H1 (cell line): ENCODE results near the gene SLC48A1. TPM values are rescaled to one million over a fixed set of nuclear protein-coding genes. Genes with fewer than 3 reads are reported as not detected.

Experiments used
- CTCF ChIA-PET: fragments of 300-600 bp; sonication (Branson Sonifier 250); formaldehyde crosslinking; loops from one replicate; lab custom pipeline; 2021; ENCODE audit not compliant: partially characterized antibody; lab: Charles Lee
- POLR2A ChIA-PET: fragments of 300-600 bp; sonication (Branson Sonifier 250); formaldehyde crosslinking; loops from one replicate; lab custom pipeline; 2021; ENCODE audit warnings: inconsistent platforms; ENCODE audit not compliant: partially characterized antibody; lab: Charles Lee
- DNase-seq, 2 experiments: peaks; one replicate each; pipeline versions ENCODE4 v3.0.0 to v3.0.0-alpha.2; 2010 to 2022; ENCODE audit warnings: low spot score in 2 of 2, low read depth in 1 of 2, mixed read lengths in 1 of 2
- FAIRE-seq: peaks from 2 replicates; lab custom pipeline; 2011; peaks lifted over from hg19 to GRCh38; lab: Jason Lieb, UNC
- H2AFZ ChIP-seq: 2 replicates; pipeline ENCODE4 v1.8.1; 2012; ENCODE audit warnings: low read length, inconsistent platforms
- H2AK5ac ChIP-seq: 2 replicates; pipeline ENCODE4 v1.6.1; 2013; ENCODE audit warnings: low read depth, low read length
- H2BK120ac ChIP-seq: replicated peaks from 2 replicates; pipeline ENCODE3; 2013; ENCODE audit warnings: low read depth, low read length, inconsistent platforms
- H2BK12ac ChIP-seq: 2 replicates; pipeline ENCODE4 v1.6.1; 2013; ENCODE audit warnings: low read depth, low read length
- H2BK15ac ChIP-seq: 2 replicates; pipeline ENCODE4 v1.6.1; 2013; ENCODE audit warnings: low read length
- H2BK20ac ChIP-seq: 2 replicates; pipeline ENCODE4 v1.6.1; 2013; ENCODE audit warnings: low read length
- H2BK5ac ChIP-seq: 2 replicates; pipeline ENCODE4 v1.6.1; 2013; ENCODE audit warnings: low read depth, low read length
- H3K14ac ChIP-seq: 2 replicates; pipeline ENCODE4 v1.6.1; 2013; ENCODE audit warnings: inconsistent platforms; ENCODE audit not compliant: insufficient read length
- H3K18ac ChIP-seq: 2 replicates; pipeline ENCODE4 v1.6.1; 2013; ENCODE audit warnings: low read length; ENCODE audit errors: extremely low read depth
- H3K23ac ChIP-seq: 2 replicates; pipeline ENCODE4 v1.6.1; 2013; ENCODE audit warnings: inconsistent platforms; ENCODE audit not compliant: insufficient read length
- H3K23me2 ChIP-seq: 2 replicates; pipeline ENCODE4 v1.6.1; 2013; ENCODE audit warnings: low read depth, low read length
- H3K27ac ChIP-seq: 2 replicates; pipeline ENCODE4 v1.6.1; 2011; ENCODE audit warnings: low read depth, low read length, inconsistent platforms
- H3K27me3 ChIP-seq, 4 experiments: replicated peaks in 1 of 4; 1 replicate in 1 of 4; 2 replicates in 3 of 4; pipeline versions ENCODE4 v1.6.1 to v1.8.1; 2011 to 2013; ENCODE audit warnings: low read length in 3 of 4, mild to moderate bottlenecking in 3 of 4, inconsistent platforms in 2 of 4, mixed read lengths in 2 of 4, moderate library complexity in 1 of 4; ENCODE audit not compliant: control insufficient read depth in 3 of 4, insufficient read depth in 3 of 4; ENCODE audit errors: extremely low read depth in 1 of 4
- H3K36me3 ChIP-seq, 4 experiments: 2 replicates each; pipeline versions ENCODE4 v1.6.1 to v1.8.1; 2011 to 2013; ENCODE audit warnings: mild to moderate bottlenecking in 4 of 4, low read length in 3 of 4, moderate library complexity in 2 of 4, control low read depth in 1 of 4, inconsistent platforms in 1 of 4; ENCODE audit not compliant: insufficient read depth in 4 of 4, control insufficient read depth in 2 of 4
- H3K4ac ChIP-seq: replicated peaks from 2 replicates; pipeline ENCODE3; 2013; ENCODE audit warnings: low read length, low read depth, mixed read lengths, inconsistent platforms; ENCODE audit not compliant: insufficient read length
- H3K4me1 ChIP-seq, 4 experiments: replicated peaks in 1 of 4; 1 replicate in 1 of 4; 2 replicates in 3 of 4; pipeline versions ENCODE4 v1.6.1 to v1.8.1; 2011 to 2013; ENCODE audit warnings: low read length in 3 of 4, inconsistent platforms in 2 of 4, mixed read lengths in 1 of 4; ENCODE audit not compliant: insufficient read depth in 4 of 4, control insufficient read depth in 3 of 4
- H3K4me2 ChIP-seq, 2 experiments: 2 replicates each; pipeline versions ENCODE4 v1.6.1 to v1.8.1; 2011 to 2013; ENCODE audit warnings: low read depth in 2 of 2, low read length in 2 of 2, control low read depth in 1 of 2, inconsistent platforms in 1 of 2, mild to moderate bottlenecking in 1 of 2; ENCODE audit not compliant: insufficient read depth in 1 of 2
- H3K4me3 ChIP-seq, 4 experiments: fragments of 200-600, 300-600 bp in 1 of 4; sonication (generic), shearing (Covaris generic), sonication (Bioruptor Twin) in 1 of 4; 2 replicates each; pipeline versions ENCODE4 v1.5.1 to v1.8.1; 2011 to 2016; ENCODE audit warnings: low read length in 4 of 4, low read depth in 3 of 4, control low read depth in 2 of 4, inconsistent platforms in 2 of 4, mild to moderate bottlenecking in 2 of 4, mixed read lengths in 1 of 4, moderate library complexity in 1 of 4; ENCODE audit not compliant: insufficient read depth in 2 of 4; ENCODE audit errors: extremely low read depth in 1 of 4
- H3K56ac ChIP-seq: replicated peaks from 2 replicates; pipeline ENCODE3; 2013; ENCODE audit warnings: low read depth, mild to moderate bottlenecking, mixed read lengths, low read length, inconsistent platforms; ENCODE audit not compliant: insufficient read length
- H3K79me1 ChIP-seq: 2 replicates; pipeline ENCODE4 v1.6.1; 2013; ENCODE audit warnings: low read depth, low read length, control low read depth
- H3K79me2 ChIP-seq, 2 experiments: 2 replicates each; pipeline versions ENCODE4 v1.6.1 to v1.8.1; 2012 to 2013; ENCODE audit warnings: low read length in 2 of 2, mild to moderate bottlenecking in 2 of 2, inconsistent platforms in 1 of 2; ENCODE audit not compliant: insufficient read depth in 2 of 2, control insufficient read depth in 1 of 2
- H3K9ac ChIP-seq, 4 experiments: replicated peaks in 1 of 4; 1 replicate in 1 of 4; 2 replicates in 3 of 4; pipeline versions ENCODE4 v1.6.1 to v1.8.1; 2011 to 2013; ENCODE audit warnings: low read depth in 3 of 4, low read length in 3 of 4, control low read depth in 2 of 4, mild to moderate bottlenecking in 2 of 4, moderate library complexity in 2 of 4, inconsistent platforms in 1 of 4; ENCODE audit errors: extremely low read depth in 1 of 4
- H3K9me3 ChIP-seq, 2 experiments: 2 replicates each; pipeline versions ENCODE4 v1.6.1 to v1.8.1; 2012 to 2013; ENCODE audit warnings: mild to moderate bottlenecking in 2 of 2, moderate library complexity in 2 of 2, control low read depth in 1 of 2, inconsistent platforms in 1 of 2, low read depth in 1 of 2, low read length in 1 of 2, mixed read lengths in 1 of 2; ENCODE audit not compliant: insufficient read depth in 2 of 2
- H4K20me1 ChIP-seq, 2 experiments: replicated peaks in 1 of 2; 2 replicates each; pipeline versions ENCODE3 to v1.8.1; 2011 to 2013; ENCODE audit warnings: inconsistent platforms in 2 of 2, low read length in 2 of 2, mild to moderate bottlenecking in 1 of 2; ENCODE audit not compliant: insufficient read depth in 2 of 2, control insufficient read depth in 1 of 2
- H4K5ac ChIP-seq: 2 replicates; pipeline ENCODE4 v1.6.1; 2013; ENCODE audit warnings: low read length, low read depth, mixed read lengths, inconsistent platforms; ENCODE audit not compliant: insufficient read length
- H4K8ac ChIP-seq: 2 replicates; pipeline ENCODE4 v1.8.0; 2013; ENCODE audit warnings: mild to moderate bottlenecking, moderate library complexity, low read length, inconsistent platforms; ENCODE audit not compliant: insufficient read depth; ENCODE audit errors: extremely low read depth
- H4K91ac ChIP-seq: replicated peaks from 2 replicates; pipeline ENCODE3; 2013; ENCODE audit warnings: low read length, mixed read lengths, inconsistent platforms; ENCODE audit not compliant: insufficient read length
- BRCA1 ChIP-seq: IDR thresholded peaks from 2 replicates; pipeline ENCODE4 v1.6.1; 2012; ENCODE audit warnings: low read depth, low read length, improper control_type of control experiment
- CBX5 ChIP-seq: fragments of 300-800, 300-1000 bp; sonication (generic); IDR thresholded peaks from 2 replicates; pipeline ENCODE4 v1.7.1; 2016; ENCODE audit warnings: antibody characterized with exemption, low read length, low read depth
- RBBP5 ChIP-seq: IDR thresholded peaks from 2 replicates; pipeline ENCODE4 v1.7.1; 2012; ENCODE audit warnings: low read depth, mild to moderate bottlenecking, inconsistent platforms, low read length, moderate library complexity, borderline replicate concordance
- SP4 ChIP-seq: IDR thresholded peaks from 2 replicates; pipeline ENCODE4 v1.6.1; 2012; ENCODE audit warnings: low read length, inconsistent platforms
- TCF12 ChIP-seq: IDR thresholded peaks from 2 replicates; pipeline ENCODE4 v1.6.1; 2011; ENCODE audit warnings: low read depth, mild to moderate bottlenecking, low read length
- WGBS, 2 experiments: shearing (Covaris generic) in 1 of 2; methylation state at CpG; one replicate each; pipeline versions ENCODE4 v1.1.6 to v1.1.7; 2013 to 2015; ENCODE audit warnings: low lambda C conversion rate in 2 of 2, mixed read lengths in 2 of 2, inconsistent platforms in 1 of 2, low coverage in 1 of 2, missing lambda C conversion rate in 1 of 2; ENCODE audit not compliant: insufficient replicate concordance in 2 of 2, insufficient coverage in 1 of 2, insufficient read length in 1 of 2; ENCODE audit errors: extremely low coverage in 1 of 2, missing lambda C conversion rate in 1 of 2; 5-methylcytosine and 5-hydroxymethylcytosine counted together
- polyA plus RNA-seq, 7 experiments: library from polyadenylated mRNA; depleted of rRNA in 3 of 7; stranded (reverse) in 5 of 7; unstranded in 2 of 7; fragments of >200 nt in 5 of 7; fragments of 200-250 nt in 2 of 7; gene quantifications; 1 replicate in 5 of 7; 2 replicates in 1 of 7; 4 replicates in 1 of 7; pipeline versions ENCODE4 v1.2.1 to v1.2.3, GENCODE V29; 2011 to 2013; ENCODE audit warnings: missing spikeins in 2 of 7, mixed read lengths in 2 of 7
- total RNA-seq: library from RNA; stranded (reverse); fragmentation: NEBNext Ultra II Directional; extraction: Animal tissue kit (Norgen Biotek cat#: 25700); gene quantifications from 2 replicates; pipeline ENCODE4 v1.2.1, GENCODE V29; 2021

Gene SLC48A1
- total and polyA plus RNA-seq, 2 of the 8 experiments (the other 6 are each of a cell fraction or from before 2014, with no cell fraction given), result 9.5 to 14.1 TPM

DNA sequence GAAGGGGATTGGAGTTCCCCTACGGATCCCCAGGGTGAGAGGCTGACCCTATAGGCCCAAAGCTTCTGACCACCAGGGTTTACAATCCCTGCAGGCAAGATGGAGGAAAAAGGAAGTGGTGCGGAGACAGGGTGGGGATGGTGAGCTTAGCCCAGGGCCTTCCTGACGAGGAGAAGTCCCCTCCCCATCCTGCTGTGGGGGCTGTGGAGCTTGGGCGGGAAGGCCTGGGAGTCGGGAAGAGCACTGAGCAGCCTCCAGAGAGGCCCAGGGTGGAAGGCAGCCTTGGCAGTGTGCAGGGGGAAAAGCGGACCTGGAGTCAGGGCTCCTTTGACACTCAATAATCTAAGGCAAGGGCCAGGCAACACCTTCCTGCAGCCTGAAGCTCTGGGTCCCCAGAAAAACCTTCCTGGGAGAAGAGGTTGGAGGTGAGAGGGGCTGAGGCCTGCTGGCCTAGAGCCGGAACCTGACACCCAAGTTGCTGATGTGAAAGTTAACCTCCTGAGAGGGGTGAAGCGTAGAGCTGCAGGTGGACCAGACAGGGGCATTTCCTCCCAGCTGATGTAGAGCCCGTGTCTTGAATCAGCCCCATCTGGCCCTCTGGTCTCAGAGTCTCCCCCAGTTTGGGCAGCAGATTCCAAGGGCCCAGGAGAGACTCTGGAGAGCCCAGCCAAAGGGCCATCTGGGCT, 40.6 kb downstream of the SLC48A1 start:
- peak overlapping the region; percentile 79 for H3K27ac ChIP-seq
- POLR2A ChIA-PET, result interaction anchor here (0.6 to 29.3 kb wide), 9 partner anchors 9 to 416 kb away, joined by 3 to 480 read pairs (median 11); partner anchors contain the start of gene PFKM
- H3K18ac ChIP-seq, result peak overlapping the region; percentile 19
- H2BK12ac ChIP-seq, result peak overlapping the region; percentile 82
- H4K8ac ChIP-seq, result peak overlapping the region; percentile 72
- peaks cover 5 to 24% of the 10 kb centered on the region in 2 experiments for H4K20me1 ChIP-seq
- H2AK5ac ChIP-seq, result peak overlapping the region; percentile 69; the same call in 1 of the 2 replicates
- peak overlapping the region in 1 of 4 experiments; percentile 34; a peak in 2 of 7 replicates for H3K9ac ChIP-seq
- H3K79me2 ChIP-seq, result peaks cover 4 to 84% of the 10 kb centered on the region in 2 experiments; a peak in 3 of 4 replicates
- no peak overlapping the region for H3K14ac ChIP-seq
- H2BK15ac ChIP-seq, result peak overlapping the region; percentile 62; the same call in 1 of the 2 replicates
- peak overlapping the region; percentile 67 for H4K5ac ChIP-seq
- peaks cover 28 to 72% (median 58%) of the 10 kb centered on the region in 4 experiments for H3K4me1 ChIP-seq
- 40% methylated on average over 9 of the region's 9 CpGs; no CpG with 5 or more reads in 1 of the 2 experiments for WGBS, 2 experiments
- H3K36me3 ChIP-seq, result no peaks in the 10 kb centered on the region
- H3K56ac ChIP-seq, result no peak overlapping the region
- H3K4me2 ChIP-seq, result peak overlapping the region; percentile 71 to 76
- H3K23me2 ChIP-seq, result peaks cover 5% of the 10 kb centered on the region
- H3K9me3 ChIP-seq, result no peaks in the 10 kb centered on the region
- CTCF ChIA-PET, result interaction anchor here (0.8 to 58.8 kb wide), 15 partner anchors 9 to 215 kb away, joined by 3 to 2001 read pairs (median 5); no protein-coding TSS in a partner anchor
- peak overlapping the region; percentile 86 for H4K91ac ChIP-seq
- H2BK5ac ChIP-seq, result peak overlapping the region; percentile 90
- DNase-seq (no peak), FAIRE-seq (no peak)
- no peaks in the 10 kb centered on the region for H3K27me3 ChIP-seq
- no peak overlapping the region for H3K4ac ChIP-seq
- peak overlapping the region in 3 of 4 experiments; percentile 38 to 55 (median 42); a peak in 6 of 8 replicates for H3K4me3 ChIP-seq
- TF ChIP-seq TCF12 (no peak), CBX5 (no peak), RBBP5 (peak; percentile 50; the same call in 1 of the 2 replicates), BRCA1 (no peak), SP4 (no peak)
- H2BK120ac ChIP-seq, result peak overlapping the region; percentile 0
- H2AFZ ChIP-seq, result no peak overlapping the region
- H3K79me1 ChIP-seq, result peaks cover 12% of the 10 kb centered on the region
- H3K23ac ChIP-seq, result no peak overlapping the region
- H2BK20ac ChIP-seq, result 0 out of 2 replicates have a peak overlapping the region, but pooled peaks have one; percentile 26
